Endothelial cell of umbilical vein (primary cell): Measurements from ENCODE around the gene SPPL2B.

Experiments
- CTCF ChIP-seq, 2 donors: IDR thresholded peaks; 1 replicate in 1 of 2; 2 replicates in 1 of 2; pipeline ENCODE4 v1.5.1; 2011; ENCODE audit warnings: low read length in 2 of 2, mild to moderate bottlenecking in 2 of 2, moderate library complexity in 2 of 2, control low read depth in 1 of 2, inconsistent platforms in 1 of 2, low read depth in 1 of 2; ENCODE audit not compliant: insufficient read depth in 1 of 2; ENCODE audit errors: extremely low read depth in 1 of 2
- EZH2 ChIP-seq: IDR thresholded peaks from 2 replicates; pipeline ENCODE4 v1.6.1; 2012; ENCODE audit warnings: borderline replicate concordance, low read depth, mild to moderate bottlenecking, moderate library complexity, low read length, inconsistent platforms; ENCODE audit not compliant: severe bottlenecking
- FOS ChIP-seq: IDR thresholded peaks from 2 replicates; pipeline ENCODE4 v1.6.1; 2011; ENCODE audit warnings: mild to moderate bottlenecking, low read length, moderate library complexity, borderline replicate concordance; ENCODE audit not compliant: insufficient read depth
- GATA2 ChIP-seq: IDR thresholded peaks from 2 replicates; pipeline ENCODE4 v1.7.0; 2011; ENCODE audit warnings: low read depth, mild to moderate bottlenecking, moderate library complexity, mixed read lengths, low read length; ENCODE audit not compliant: insufficient read length, insufficient read depth
- MAX ChIP-seq: IDR thresholded peaks from 2 replicates; pipeline ENCODE4 v1.6.1; 2011; ENCODE audit not compliant: insufficient read depth, insufficient read length
- MYC ChIP-seq: IDR thresholded peaks from one replicate; pipeline ENCODE4 v1.6.1; 2011; ENCODE audit warnings: mild to moderate bottlenecking, low read depth, low read length
- POLR2A ChIP-seq: IDR thresholded peaks from 2 replicates; pipeline ENCODE4 v1.6.1; 2012; ENCODE audit warnings: low read depth, mild to moderate bottlenecking, control low read depth, low read length
- POLR2AphosphoS5 ChIP-seq: IDR thresholded peaks from 2 replicates; pipeline ENCODE4 v1.6.1; 2012; ENCODE audit warnings: low read depth, mild to moderate bottlenecking, control low read depth, low read length, moderate library complexity; ENCODE audit not compliant: insufficient read depth

GRCh38 chr19:2371656-2372055, 43.2 kb downstream of the SPPL2B start:
- no peak for TF ChIP-seq CTCF (IDR thresholded peaks at IDR 0.05; ENCODE audit: extremely low read depth in 1 of 2, insufficient read depth in 1 of 2, low read depth in 1 of 2, low read length in 2 of 2)
- no peak for TF ChIP-seq EZH2
- no peak for TF ChIP-seq POLR2A
- TF ChIP-seq POLR2AphosphoS5: no peak
- TF ChIP-seq MAX: no peak
- no peak for TF ChIP-seq FOS
- no peak for TF ChIP-seq MYC
- TF ChIP-seq GATA2: no peak
